ENCODE data around the gene SNRPB2.

The SNRPB2 gene

DNA sequence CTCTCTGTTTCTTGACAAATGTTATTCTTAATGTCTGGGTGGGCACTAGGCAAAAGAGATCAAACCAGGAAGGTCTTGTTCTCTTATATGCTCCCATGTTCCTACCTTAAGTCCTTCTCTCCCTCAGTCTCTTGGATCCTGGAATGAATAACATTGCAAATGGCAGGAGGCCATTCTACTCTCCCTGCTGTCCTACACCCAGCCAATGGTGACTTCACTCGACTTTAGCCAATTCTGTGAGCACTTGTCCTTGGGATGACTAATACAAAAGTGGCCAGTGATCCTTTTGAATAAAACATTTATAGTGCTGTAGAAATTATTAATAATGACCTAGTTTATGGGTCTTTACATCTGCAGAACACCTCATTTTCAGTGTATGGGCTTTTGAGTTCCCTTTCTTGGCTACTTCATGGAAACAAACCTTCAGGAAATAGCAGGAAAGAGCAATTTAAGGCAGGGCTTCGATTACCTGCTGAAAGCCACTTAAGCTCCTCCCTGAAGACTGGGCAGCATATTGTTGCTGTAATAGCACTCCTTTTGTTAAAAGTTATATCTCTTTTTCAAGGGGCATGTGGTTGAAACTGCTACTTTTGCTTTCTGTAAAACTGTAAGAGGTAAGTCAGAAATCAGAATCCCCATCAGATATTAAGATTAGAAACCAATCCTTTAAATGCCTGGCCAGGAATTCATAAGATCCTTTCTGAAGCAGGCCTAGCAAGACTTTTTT, 28.8 kb downstream of the SNRPB2 start:
- H3K36me3 ChIP-seq (ENCODE audit: control insufficient read depth, insufficient read depth, low read length) = no peaks in the 10 kb centered on the region
- peaks cover 4% of the 10 kb centered on the region; the same call in 1 of the 2 replicates for H3K4me1 ChIP-seq (ENCODE audit: control insufficient read depth, insufficient read depth, low read length)
- H3K4me3 ChIP-seq (ENCODE audit: low read depth, low read length) = no peak overlapping the region
- peaks cover 11% of the 10 kb centered on the region for H3K9me3 ChIP-seq (ENCODE audit: control insufficient read depth, insufficient read depth, low read length)
- no peak overlapping the region for H3K9ac ChIP-seq (ENCODE audit: low read depth, low read length)
- H3K27me3 ChIP-seq (ENCODE audit: control insufficient read depth, insufficient read depth, low read length) = no peaks in the 10 kb centered on the region
- H3K27ac ChIP-seq (ENCODE audit: low read depth, low read length) = no peak overlapping the region

- Histone ChIP-seq H3K4me3 (ENCODE audit: low read depth, low read length) (no peak overlapping the region), H3K27me3 (ENCODE audit: control insufficient read depth, insufficient read depth, low read length) (no peaks in the 10 kb centered on the region), H3K9me3 (ENCODE audit: control insufficient read depth, insufficient read depth, low read length) (peaks cover 11% of the 10 kb centered on the region), H3K36me3 (ENCODE audit: control insufficient read depth, insufficient read depth, low read length) (no peaks in the 10 kb centered on the region), H3K4me1 (ENCODE audit: control insufficient read depth, insufficient read depth, low read length) (peaks cover 4% of the 10 kb centered on the region; the same call in 1 of the 2 replicates), H3K9ac (ENCODE audit: low read depth, low read length) (no peak overlapping the region), H3K27ac (ENCODE audit: low read depth, low read length) (no peak overlapping the region)
Observed at GRCh38 chr20:16759181-16759563, 29.3 kb downstream of the SNRPB2 start.

GRCh38 chr20:16760431-16761304, 30.8 kb downstream of the SNRPB2 start:
- H3K4me1 ChIP-seq (ENCODE audit: control insufficient read depth, insufficient read depth, low read length) = peaks cover 4% of the 10 kb centered on the region; the same call in 1 of the 2 replicates
- H3K27ac ChIP-seq (ENCODE audit: low read depth, low read length) = no peak overlapping the region
- no peak overlapping the region for H3K4me3 ChIP-seq (ENCODE audit: low read depth, low read length)
- H3K9me3 ChIP-seq (ENCODE audit: control insufficient read depth, insufficient read depth, low read length) = peaks cover 6% of the 10 kb centered on the region
- no peaks in the 10 kb centered on the region for H3K36me3 ChIP-seq (ENCODE audit: control insufficient read depth, insufficient read depth, low read length)
- H3K27me3 ChIP-seq (ENCODE audit: control insufficient read depth, insufficient read depth, low read length) = no peaks in the 10 kb centered on the region
- H3K9ac ChIP-seq (ENCODE audit: low read depth, low read length) = no peak overlapping the region

GRCh38 chr20:16761305-16761829, 31.5 kb downstream of the SNRPB2 start:
- H3K9me3 ChIP-seq (ENCODE audit: control insufficient read depth, insufficient read depth, low read length) = no peaks in the 10 kb centered on the region
- no peak overlapping the region for H3K9ac ChIP-seq (ENCODE audit: low read depth, low read length)
- H3K27ac ChIP-seq (ENCODE audit: low read depth, low read length) = no peak overlapping the region

GRCh38 chr20:16764560-16764959, 34.7 kb downstream of the SNRPB2 start:
- Histone ChIP-seq H3K36me3 (ENCODE audit: control insufficient read depth, insufficient read depth, low read length) (no peaks in the 10 kb centered on the region), H3K9ac (ENCODE audit: low read depth, low read length) (no peak overlapping the region), H3K27ac (ENCODE audit: low read depth, low read length) (no peak overlapping the region), H3K4me3 (ENCODE audit: low read depth, low read length) (no peak overlapping the region), H3K9me3 (ENCODE audit: control insufficient read depth, insufficient read depth, low read length) (no peaks in the 10 kb centered on the region), H3K27me3 (ENCODE audit: control insufficient read depth, insufficient read depth, low read length) (no peaks in the 10 kb centered on the region), H3K4me1 (ENCODE audit: control insufficient read depth, insufficient read depth, low read length) (peaks cover 4% of the 10 kb centered on the region; the same call in 1 of the 2 replicates)

More at GRCh38 chr20:16761305-16761829, 31.5 kb downstream of the SNRPB2 start:
- H3K4me3 ChIP-seq (ENCODE audit: low read depth, low read length) = no peak overlapping the region
- no peaks in the 10 kb centered on the region for H3K36me3 ChIP-seq (ENCODE audit: control insufficient read depth, insufficient read depth, low read length)
- peaks cover 4% of the 10 kb centered on the region; the same call in 1 of the 2 replicates for H3K4me1 ChIP-seq (ENCODE audit: control insufficient read depth, insufficient read depth, low read length)
- no peaks in the 10 kb centered on the region for H3K27me3 ChIP-seq (ENCODE audit: control insufficient read depth, insufficient read depth, low read length)

DNA sequence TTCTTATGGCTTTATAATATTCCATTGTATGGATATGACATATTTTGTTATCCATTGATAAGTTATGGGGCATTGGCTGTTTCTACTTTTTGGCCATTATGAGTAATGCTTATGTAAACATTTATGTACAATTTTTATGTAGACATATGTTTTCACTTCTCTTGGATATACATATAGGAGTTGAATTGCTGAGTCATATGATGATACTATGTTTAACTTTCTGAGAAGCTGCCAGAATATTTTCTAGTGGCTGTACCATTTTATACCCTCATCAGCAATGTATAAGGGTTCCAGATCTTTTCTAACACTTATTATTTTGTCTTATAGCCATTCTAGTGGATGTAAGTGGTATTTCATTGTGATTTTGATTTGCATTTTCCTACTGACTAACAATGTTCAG, 41.4 kb downstream of the SNRPB2 start:
- 0 out of 2 replicates have a peak, but pooled peaks cover 6% of the 10 kb centered on the region for H3K9me3 ChIP-seq (ENCODE audit: control insufficient read depth, insufficient read depth, low read length)
- H3K4me1 ChIP-seq (ENCODE audit: control insufficient read depth, insufficient read depth, low read length) = no peaks in the 10 kb centered on the region
- H3K4me3 ChIP-seq (ENCODE audit: low read depth, low read length) = no peak overlapping the region
- no peak overlapping the region for H3K9ac ChIP-seq (ENCODE audit: low read depth, low read length)
- H3K27ac ChIP-seq (ENCODE audit: low read depth, low read length) = no peak overlapping the region
- no peaks in the 10 kb centered on the region for H3K27me3 ChIP-seq (ENCODE audit: control insufficient read depth, insufficient read depth, low read length)
- H3K36me3 ChIP-seq (ENCODE audit: control insufficient read depth, insufficient read depth, low read length) = no peaks in the 10 kb centered on the region

GRCh38 chr20:16775961-16776360, 46.1 kb downstream of the SNRPB2 start:
- Histone ChIP-seq H3K9ac (ENCODE audit: low read depth, low read length) (no peak overlapping the region), H3K4me1 (ENCODE audit: control insufficient read depth, insufficient read depth, low read length) (no peaks in the 10 kb centered on the region), H3K27ac (ENCODE audit: low read depth, low read length) (no peak overlapping the region), H3K27me3 (ENCODE audit: control insufficient read depth, insufficient read depth, low read length) (no peaks in the 10 kb centered on the region), H3K36me3 (ENCODE audit: control insufficient read depth, insufficient read depth, low read length) (no peaks in the 10 kb centered on the region), H3K9me3 (ENCODE audit: control insufficient read depth, insufficient read depth, low read length) (0 out of 2 replicates have a peak, but pooled peaks cover 6% of the 10 kb centered on the region), H3K4me3 (ENCODE audit: low read depth, low read length) (no peak overlapping the region)

DNA sequence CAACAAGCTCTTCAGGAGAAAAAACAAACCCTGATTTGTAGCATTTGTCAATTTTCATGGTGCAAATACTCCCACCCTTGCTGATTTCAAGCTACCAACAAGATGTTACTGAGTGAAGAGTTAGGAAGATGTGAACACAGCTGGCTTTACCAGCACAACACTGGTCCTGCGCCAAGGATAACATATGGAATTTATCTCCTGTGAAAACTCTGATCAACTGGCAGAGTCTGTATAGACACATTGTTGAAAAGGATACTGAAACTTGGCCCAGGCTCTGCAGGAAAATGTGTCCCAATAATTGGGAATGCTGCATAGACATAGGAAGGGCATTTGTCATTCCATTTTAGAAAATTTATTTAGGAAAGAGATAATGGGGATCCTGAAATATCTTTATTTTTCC, 47.3 kb downstream of the SNRPB2 start:
- Histone ChIP-seq H3K9ac (ENCODE audit: low read depth, low read length) (no peak overlapping the region), H3K27ac (ENCODE audit: low read depth, low read length) (no peak overlapping the region), H3K9me3 (ENCODE audit: control insufficient read depth, insufficient read depth, low read length) (0 out of 2 replicates have a peak, but pooled peaks cover 6% of the 10 kb centered on the region), H3K27me3 (ENCODE audit: control insufficient read depth, insufficient read depth, low read length) (no peaks in the 10 kb centered on the region), H3K36me3 (ENCODE audit: control insufficient read depth, insufficient read depth, low read length) (no peaks in the 10 kb centered on the region), H3K4me3 (ENCODE audit: low read depth, low read length) (no peak overlapping the region), H3K4me1 (ENCODE audit: control insufficient read depth, insufficient read depth, low read length) (no peaks in the 10 kb centered on the region)

- Histone ChIP-seq H3K36me3 (ENCODE audit: control insufficient read depth, insufficient read depth, low read length) (no peaks in the 10 kb centered on the region), H3K27ac (ENCODE audit: low read depth, low read length) (no peak overlapping the region), H3K9ac (ENCODE audit: low read depth, low read length) (no peak overlapping the region), H3K4me3 (ENCODE audit: low read depth, low read length) (no peak overlapping the region), H3K4me1 (ENCODE audit: control insufficient read depth, insufficient read depth, low read length) (no peaks in the 10 kb centered on the region), H3K9me3 (ENCODE audit: control insufficient read depth, insufficient read depth, low read length) (0 out of 2 replicates have a peak, but pooled peaks cover 3% of the 10 kb centered on the region), H3K27me3 (ENCODE audit: control insufficient read depth, insufficient read depth, low read length) (no peaks in the 10 kb centered on the region)
Observed at GRCh38 chr20:16778159-16778558, 48.3 kb downstream of the SNRPB2 start.

GRCh38 chr20:16781496-16781895, 51.7 kb downstream of the SNRPB2 start:
- Histone ChIP-seq H3K4me1 (ENCODE audit: control insufficient read depth, insufficient read depth, low read length) (peaks cover 13% of the 10 kb centered on the region), H3K4me3 (ENCODE audit: low read depth, low read length) (no peak overlapping the region), H3K27ac (ENCODE audit: low read depth, low read length) (no peak overlapping the region), H3K9ac (ENCODE audit: low read depth, low read length) (no peak overlapping the region), H3K9me3 (ENCODE audit: control insufficient read depth, insufficient read depth, low read length) (peaks cover 3% of the 10 kb centered on the region; the same call in 1 of the 2 replicates), H3K36me3 (ENCODE audit: control insufficient read depth, insufficient read depth, low read length) (no peaks in the 10 kb centered on the region), H3K27me3 (ENCODE audit: control insufficient read depth, insufficient read depth, low read length) (no peaks in the 10 kb centered on the region)
